GM10266 (cell line): ENCODE results near the gene AARS1.
"Not testable (repeated sequence)": the region's sequence is repeated elsewhere in the genome, so short reads cannot be mapped to it uniquely, and the experiment has no call there.

ENCODE experiments used
- DNase-seq: peaks from one replicate; pipeline ENCODE4 v3.0.0; 2012; ENCODE audit errors: extremely low spot score

The AARS1 gene

DNA sequence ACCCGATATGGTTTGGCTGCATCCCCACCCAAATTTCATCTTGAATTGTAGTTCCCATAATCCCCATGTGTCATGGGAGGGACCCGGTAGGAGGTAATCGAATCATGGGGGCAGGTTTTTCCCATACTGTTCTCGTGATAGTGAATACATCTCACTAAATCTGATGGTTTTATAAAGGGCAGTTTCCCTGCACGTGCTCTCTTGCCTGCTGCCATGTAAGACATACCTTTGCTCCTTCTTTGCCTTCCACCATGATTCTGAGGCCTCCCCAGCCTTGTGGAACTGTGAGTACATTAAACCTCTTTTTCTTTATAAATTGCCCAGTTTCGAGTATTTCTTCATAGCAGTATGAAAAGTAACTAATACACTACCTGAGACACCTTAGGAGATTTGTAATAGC, 82.9 kb downstream of the AARS1 start:
- not testable (repeated sequence) for DNase-seq

DNA sequence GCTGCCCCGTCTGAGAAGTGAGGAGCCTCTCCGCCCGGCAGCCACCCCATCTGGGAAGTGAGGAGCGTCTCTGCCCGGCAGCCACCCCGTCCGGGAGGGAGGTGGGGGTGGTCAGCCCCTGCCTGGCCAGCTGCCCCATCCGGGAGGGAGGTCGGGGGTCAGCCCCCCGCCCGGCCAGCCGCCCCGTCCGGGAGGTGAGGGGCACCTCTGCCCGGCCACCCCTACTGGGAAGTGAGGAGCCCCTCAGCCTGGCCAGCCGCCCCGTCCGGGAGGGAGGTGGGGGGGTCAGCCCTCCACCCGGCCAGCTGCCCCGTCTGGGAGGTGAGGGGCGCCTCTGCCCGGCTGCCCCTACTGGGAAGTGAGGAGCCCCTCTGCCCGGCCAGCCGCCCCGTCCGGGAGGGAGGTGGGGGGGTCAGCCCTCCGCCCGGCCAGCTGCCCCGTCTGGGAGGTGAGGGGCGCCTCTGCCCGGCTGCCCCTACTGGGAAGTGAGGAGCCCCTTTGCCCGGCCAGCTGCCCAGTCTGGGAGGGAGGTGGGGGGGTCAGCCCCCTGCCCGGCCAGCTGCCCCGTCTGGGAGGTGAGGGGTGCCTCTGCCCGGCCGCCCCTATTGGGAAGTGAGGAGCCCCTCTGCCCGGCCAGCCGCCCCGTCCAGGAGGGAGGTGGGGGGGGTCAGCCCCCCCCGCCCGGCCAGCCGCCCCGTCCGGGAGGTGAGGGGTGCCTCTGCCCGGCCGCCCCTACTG, 84.5 kb downstream of the AARS1 start:
- not testable (repeated sequence) for DNase-seq

DNA sequence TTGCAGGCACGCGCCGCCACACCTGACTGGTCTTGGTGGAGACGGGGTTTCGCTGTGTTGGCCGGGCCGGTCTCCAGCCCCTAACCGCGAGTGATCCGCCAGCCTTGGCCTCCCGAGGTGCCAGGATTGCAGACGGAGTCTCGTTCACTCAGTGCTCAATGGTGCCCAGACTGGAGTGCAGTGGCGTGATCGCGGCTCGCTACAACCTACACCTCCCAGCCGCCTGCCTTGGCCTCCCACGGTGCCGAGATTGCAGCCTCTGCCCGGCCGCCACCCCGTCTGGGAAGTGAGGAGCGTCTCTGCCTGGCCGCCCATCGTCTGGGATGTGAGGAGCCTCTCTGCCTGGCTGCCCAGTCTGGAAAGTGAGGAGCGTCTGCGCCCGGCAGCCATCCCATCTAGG, 85.3 kb downstream of the AARS1 start:
- DNase-seq = not testable (repeated sequence)

DNA sequence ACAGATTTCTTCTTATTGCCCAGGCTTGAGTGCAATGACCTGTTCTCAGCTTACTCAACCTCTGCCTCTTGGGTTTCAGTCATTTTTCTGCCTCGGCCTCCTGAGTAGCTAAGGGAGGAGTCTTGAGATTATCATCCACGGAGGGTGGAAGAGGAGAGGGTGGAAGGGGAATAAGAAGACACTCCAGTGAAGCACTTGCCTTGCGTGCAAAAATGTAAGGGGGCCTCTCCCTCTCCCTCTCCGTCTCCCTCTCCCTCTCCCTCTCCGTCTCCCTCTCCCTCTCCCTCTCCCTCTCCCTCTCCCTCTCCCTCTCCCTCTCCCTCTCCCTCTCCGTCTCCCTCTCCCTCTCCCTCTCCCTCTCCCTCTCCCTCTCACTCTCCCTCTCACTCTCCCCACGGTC, 85.8 kb downstream of the AARS1 start:
- not testable (repeated sequence) for DNase-seq
